WERI-Rb-1 (cell line): ENCODE results near the gene KLHL11.

Experiments used
- DNase-seq: peaks from one replicate; pipeline ENCODE4 v3.0.0-alpha.2; 2020
- H3K27ac ChIP-seq: fragments of 250-450 bp; sonication (Bioruptor Pico); 2 replicates; pipeline ENCODE4 v1.5.1; 2020; ENCODE audit warnings: mild to moderate bottlenecking, moderate library complexity
- H3K27me3 ChIP-seq: fragments of 250-450 bp; sonication (Bioruptor Pico); 2 replicates; pipeline ENCODE4 v1.5.1; 2021; ENCODE audit warnings: mild to moderate bottlenecking, low read depth, moderate library complexity; ENCODE audit not compliant: insufficient read depth, severe bottlenecking
- H3K36me3 ChIP-seq: fragments of 250-450 bp; sonication (Bioruptor Pico); 2 replicates; pipeline ENCODE4 v1.5.1; 2020; ENCODE audit warnings: mild to moderate bottlenecking, moderate library complexity
- H3K4me3 ChIP-seq: 2 replicates; pipeline ENCODE4 v1.5.1; 2011; ENCODE audit warnings: low read depth, mild to moderate bottlenecking, control low read depth, low read length
- H3K9me3 ChIP-seq: fragments of 250-450 bp; sonication (Bioruptor Pico); 2 replicates; pipeline ENCODE4 v1.5.1; 2021; ENCODE audit warnings: mild to moderate bottlenecking, moderate library complexity; ENCODE audit not compliant: severe bottlenecking
- TF ChIP-seq, protein P1 (sequence below): IDR thresholded peaks from 2 replicates; pipeline ENCODE4 v1.5.1; 2011; ENCODE audit warnings: low read depth, mild to moderate bottlenecking, control low read depth, inconsistent platforms, low read length

The KLHL11 gene

DNA sequence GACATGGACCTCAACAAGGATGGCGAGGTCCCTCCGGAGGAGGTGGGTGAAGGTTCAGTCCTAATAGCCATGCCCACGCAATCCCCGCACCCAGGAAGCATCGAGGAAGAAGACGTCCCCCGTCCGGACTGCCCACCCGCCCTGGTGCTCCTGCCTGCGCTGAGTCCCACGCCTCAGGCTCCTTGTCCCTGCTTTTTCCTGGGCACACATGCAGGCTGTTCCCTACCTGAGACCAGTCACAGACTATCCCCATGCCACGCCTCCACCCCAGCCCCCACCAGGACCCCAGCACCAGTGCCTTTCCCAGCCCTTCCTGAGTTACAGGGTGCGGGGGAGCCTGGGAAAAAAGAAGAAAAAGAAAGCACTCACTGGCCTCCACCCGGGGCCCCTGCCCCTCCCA is 43.4 kb downstream of the KLHL11 start:
- H3K36me3 ChIP-seq, result peaks cover 69% of the 10 kb centered on the region
- no peak overlapping the region for H3K4me3 ChIP-seq
- no peaks in the 10 kb centered on the region for H3K27me3 ChIP-seq
- DNase-seq, result no peak
- H3K27ac ChIP-seq, result peak overlapping the region; percentile 80
- H3K9me3 ChIP-seq, result no peaks in the 10 kb centered on the region
- TF ChIP-seq, protein P1, sequence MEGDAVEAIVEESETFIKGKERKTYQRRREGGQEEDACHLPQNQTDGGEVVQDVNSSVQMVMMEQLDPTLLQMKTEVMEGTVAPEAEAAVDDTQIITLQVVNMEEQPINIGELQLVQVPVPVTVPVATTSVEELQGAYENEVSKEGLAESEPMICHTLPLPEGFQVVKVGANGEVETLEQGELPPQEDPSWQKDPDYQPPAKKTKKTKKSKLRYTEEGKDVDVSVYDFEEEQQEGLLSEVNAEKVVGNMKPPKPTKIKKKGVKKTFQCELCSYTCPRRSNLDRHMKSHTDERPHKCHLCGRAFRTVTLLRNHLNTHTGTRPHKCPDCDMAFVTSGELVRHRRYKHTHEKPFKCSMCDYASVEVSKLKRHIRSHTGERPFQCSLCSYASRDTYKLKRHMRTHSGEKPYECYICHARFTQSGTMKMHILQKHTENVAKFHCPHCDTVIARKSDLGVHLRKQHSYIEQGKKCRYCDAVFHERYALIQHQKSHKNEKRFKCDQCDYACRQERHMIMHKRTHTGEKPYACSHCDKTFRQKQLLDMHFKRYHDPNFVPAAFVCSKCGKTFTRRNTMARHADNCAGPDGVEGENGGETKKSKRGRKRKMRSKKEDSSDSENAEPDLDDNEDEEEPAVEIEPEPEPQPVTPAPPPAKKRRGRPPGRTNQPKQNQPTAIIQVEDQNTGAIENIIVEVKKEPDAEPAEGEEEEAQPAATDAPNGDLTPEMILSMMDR, result no peak

DNA sequence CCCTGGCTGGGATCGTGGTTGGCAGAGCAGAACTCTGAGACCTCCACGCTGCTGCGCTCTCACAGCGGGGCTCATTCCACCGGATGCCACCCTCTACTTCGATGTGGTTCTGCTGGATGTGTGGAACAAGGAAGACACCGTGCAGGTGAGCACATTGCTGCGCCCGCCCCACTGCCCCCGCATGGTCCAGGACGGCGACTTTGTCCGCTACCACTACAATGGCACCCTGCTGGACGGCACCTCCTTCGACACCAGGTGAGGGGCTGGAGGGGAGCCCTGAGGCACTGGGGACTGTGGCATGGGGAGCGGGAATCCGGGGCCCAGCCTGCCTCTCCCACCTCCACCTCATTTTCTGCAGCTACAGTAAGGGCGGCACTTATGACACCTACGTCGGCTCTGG is 47.2 kb downstream of the KLHL11 start:
- TF ChIP-seq, protein P1, result no peak
- Histone ChIP-seq H3K27ac (no peak overlapping the region), H3K36me3 (peaks cover 53% of the 10 kb centered on the region), H3K9me3 (no peaks in the 10 kb centered on the region), H3K27me3 (no peaks in the 10 kb centered on the region), H3K4me3 (no peak overlapping the region)
- no peak for DNase-seq

DNA sequence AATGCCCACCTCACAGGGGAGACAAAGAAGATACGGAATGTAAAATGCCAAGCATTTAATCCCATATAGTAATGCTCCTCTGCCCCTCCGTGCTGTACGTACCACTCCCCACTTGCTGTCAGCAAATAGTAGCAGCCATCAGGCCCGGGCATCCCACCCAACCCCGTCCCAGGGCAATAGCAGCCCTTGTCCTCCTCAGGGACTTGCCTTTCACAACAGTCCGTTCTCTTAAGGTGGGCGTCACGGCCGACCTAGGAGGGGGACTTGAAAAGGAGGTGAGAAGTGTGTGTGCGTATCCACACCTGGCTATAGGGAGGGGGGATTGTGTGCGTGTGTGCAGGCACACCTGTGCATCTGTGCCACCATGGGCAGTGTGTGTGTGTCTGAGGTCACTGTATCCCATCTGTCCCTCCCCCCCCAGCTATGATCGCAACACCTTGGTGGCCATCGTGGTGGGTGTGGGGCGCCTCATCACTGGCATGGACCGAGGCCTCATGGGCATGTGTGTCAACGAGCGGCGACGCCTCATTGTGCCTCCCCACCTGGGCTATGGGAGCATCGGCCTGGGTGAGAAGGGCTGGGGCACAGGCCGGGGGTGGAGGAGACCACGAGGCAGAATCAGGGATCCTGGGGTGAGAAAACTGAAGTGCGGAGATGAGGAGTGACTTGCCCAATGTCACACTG is 48.4 kb downstream of the KLHL11 start:
- Histone ChIP-seq H3K36me3 (peaks cover 42% of the 10 kb centered on the region), H3K27ac (no peak overlapping the region), H3K9me3 (no peaks in the 10 kb centered on the region), H3K27me3 (no peaks in the 10 kb centered on the region), H3K4me3 (no peak overlapping the region)
- TF ChIP-seq, protein P1, result no peak
- no peak for DNase-seq

DNA sequence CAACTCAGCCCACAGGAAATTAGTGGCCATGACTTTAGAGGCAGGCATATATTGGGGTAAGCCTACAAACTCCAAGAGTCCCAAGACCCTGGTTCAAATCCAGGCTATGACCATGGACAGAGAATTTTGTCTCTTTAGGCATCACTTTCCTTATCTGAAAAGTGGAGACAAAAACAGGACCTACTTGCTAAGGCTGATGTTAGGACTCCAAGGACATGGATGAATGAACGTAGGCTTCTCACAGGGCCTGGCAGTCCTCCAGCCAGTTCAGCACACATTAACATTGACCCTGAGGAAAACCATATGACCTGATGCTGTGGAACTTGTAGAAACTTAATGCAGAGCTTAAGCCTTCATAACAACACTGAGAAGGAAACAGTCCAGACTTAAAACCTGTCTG is 51.0 kb downstream of the KLHL11 start:
- Histone ChIP-seq H3K27ac (peak overlapping the region; percentile 96; the same call in 1 of the 2 replicates), H3K9me3 (no peaks in the 10 kb centered on the region), H3K4me3 (peak overlapping the region; percentile 77; the same call in 1 of the 2 replicates), H3K27me3 (no peaks in the 10 kb centered on the region), H3K36me3 (peaks cover 30% of the 10 kb centered on the region)
- TF ChIP-seq, protein P1, result no peak
- no peak for DNase-seq

DNA sequence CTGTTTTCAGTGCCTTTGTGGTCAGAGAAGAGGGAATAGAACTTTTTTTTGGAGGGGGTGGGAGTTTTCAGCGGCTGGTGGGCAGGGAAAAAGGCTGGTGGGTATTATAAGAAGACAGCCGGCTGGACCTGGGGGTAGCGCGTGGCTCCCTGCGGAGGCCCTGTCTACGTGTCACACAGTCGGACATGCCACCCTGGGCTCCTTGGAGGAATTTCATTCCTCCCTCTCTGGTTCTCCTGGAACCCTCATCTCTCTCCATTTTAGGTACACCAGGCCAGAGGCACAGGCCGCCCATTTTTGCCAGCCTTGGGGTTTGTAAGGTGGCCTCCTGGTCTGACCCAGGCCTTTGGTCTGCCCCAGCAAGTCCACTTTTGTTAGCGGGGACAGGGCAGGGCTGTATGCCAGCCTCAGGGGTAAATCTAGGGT is 51.5 kb downstream of the KLHL11 start:
- no peak for DNase-seq
- peak overlapping the region; percentile 96 for H3K27ac ChIP-seq

More for the DNA sequence above, 51.5 kb downstream of the KLHL11 start:
- no peaks in the 10 kb centered on the region for H3K27me3 ChIP-seq
- peaks cover 31% of the 10 kb centered on the region for H3K36me3 ChIP-seq
- peak overlapping the region; percentile 77 for H3K4me3 ChIP-seq
- H3K9me3 ChIP-seq, result no peaks in the 10 kb centered on the region
- TF ChIP-seq, protein P1, result no peak
